GM18909 (cell line): ENCODE measurements around the gene SRPRA.

Experiments used
- ATAC-seq: cut with Tn5 transposase; IDR thresholded peaks from one replicate; pipeline ENCODE4 v1.9.1; 2021; ENCODE audit warnings: mild to moderate bottlenecking; ENCODE audit not compliant: unreplicated experiment, poor library complexity

SRPRA gene

DNA sequence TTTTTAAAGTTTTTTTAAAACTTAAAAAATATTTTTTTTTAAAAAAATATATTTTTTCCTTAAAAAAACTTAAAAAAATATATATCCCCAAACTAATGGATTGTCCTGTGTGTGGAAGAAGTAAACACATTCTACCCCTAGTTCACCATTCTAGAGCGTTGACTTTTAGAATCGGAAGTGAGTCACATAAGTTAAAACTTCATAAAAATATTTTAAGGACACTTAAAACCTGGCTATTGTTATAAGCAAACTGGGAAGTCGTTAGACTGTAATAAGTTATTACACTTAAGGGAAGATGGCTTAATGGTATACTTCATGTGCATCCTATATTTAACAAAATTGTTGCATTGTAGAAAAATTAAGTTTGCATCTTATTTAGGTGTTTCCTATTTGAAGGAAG lies 36.0 kb downstream of the SRPRA start:
- ATAC-seq: no peak

DNA sequence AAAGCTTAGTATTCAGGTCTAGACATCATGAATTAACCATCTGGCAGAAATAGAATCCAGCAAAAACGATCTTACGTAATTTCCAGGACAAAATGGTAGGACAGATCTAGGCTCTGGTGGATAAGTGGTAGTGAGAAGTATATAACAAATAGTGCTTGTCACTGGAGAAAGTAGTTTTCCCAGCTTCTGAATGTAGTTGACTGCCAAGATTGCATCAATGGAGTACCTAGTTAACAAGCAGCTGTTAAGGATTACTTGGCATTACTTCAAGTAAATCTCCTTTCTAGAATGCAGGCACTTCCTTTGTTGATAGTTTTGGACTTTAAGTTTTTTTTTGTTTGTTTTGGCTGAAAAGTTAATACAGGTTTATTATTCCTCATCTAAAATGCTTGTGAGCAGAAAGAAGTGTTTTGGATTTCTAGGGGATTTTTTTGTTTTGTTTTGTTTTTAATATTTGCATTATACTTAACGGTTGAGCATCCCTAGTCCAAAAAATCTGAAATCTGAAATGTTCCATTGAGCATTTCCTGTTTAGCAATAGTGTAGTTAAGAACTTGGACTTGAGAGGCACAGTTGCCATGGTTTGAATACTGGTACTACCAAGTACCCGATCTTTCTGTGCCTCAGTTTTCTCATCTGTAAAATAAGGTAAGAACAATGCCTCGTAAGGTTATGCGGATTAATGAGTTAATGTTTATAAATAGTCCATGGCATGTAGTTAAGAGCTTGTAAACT lies 36.8 kb downstream of the SRPRA start:
- ATAC-seq: no peak

DNA sequence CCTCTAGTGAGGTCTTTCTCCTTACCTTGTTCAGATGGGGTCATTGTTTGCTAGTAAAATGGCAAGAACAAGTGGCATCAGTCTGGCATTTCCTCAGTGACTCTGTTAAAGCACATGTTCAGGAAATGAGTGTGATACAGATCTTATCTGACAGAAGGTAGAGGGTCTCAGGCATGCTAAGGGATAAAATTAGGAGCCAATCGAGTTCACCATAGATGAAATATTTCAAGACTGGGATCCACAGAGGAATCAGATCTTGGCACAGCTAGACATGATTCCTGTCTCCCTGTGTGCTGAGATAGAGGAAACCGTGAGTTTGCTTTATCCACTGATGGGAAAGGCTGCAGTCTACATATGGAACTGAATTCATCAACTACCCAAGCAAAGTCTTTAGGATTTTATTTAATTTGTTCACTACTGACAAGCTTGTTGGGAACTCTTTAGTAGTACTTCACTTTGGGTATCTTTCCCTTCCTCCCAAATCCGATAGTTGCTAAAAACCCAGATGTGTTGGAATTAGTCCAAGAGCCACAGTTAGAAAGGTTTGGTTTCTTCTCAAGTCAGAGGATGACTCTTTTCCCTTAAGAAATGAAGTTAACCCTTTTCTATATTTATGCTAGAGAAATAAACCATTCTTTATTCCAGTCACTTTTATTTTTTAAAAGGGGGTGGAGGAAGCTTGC lies 38.7 kb downstream of the SRPRA start:
- no peak for ATAC-seq

- ATAC-seq: no peak
Measured at GRCh38 chr11:126226334-126227084, 42.2 kb downstream of the SRPRA start.

DNA sequence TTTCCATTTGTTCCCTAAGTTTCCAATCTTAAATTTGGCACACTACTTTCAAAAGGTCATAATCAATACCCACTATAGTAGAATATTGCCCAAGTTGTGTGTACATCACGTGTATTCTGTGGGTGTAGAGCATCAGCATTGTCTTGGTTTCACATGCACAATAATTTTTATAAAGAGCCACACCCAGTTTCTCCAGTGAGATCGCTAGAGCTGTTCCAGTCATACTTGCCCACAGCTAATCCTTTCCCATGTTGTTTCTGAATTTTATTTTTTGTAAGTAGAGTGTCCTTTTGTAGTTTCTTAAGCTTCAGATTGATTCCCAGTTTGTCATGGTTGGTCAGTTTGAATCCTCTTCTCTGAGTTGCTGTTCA lies 43.4 kb downstream of the SRPRA start:
- ATAC-seq: no peak

- ATAC-seq: no peak
Measured at GRCh38 chr11:126224647-126225294, 43.9 kb downstream of the SRPRA start.

DNA sequence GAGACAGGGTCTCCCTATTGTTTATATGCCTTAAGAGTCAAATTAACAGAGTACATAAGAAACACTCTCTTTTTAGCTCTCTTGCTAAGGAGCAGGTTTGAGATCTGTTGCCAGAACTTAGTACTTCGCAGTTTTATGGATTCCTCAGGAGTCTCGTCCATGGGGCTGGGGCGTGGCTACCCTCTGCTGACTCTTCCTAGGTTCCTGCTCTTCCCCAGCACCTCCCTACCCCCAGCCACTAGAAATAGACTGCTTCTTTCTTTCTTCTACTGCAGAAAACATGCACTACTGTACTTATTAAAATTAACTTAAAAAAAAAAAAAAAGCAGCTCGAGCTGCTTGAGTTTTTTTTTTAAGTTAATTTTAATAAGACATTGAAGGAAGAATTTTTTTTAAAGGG lies 49.1 kb downstream of the SRPRA start:
- ATAC-seq: no peak

DNA sequence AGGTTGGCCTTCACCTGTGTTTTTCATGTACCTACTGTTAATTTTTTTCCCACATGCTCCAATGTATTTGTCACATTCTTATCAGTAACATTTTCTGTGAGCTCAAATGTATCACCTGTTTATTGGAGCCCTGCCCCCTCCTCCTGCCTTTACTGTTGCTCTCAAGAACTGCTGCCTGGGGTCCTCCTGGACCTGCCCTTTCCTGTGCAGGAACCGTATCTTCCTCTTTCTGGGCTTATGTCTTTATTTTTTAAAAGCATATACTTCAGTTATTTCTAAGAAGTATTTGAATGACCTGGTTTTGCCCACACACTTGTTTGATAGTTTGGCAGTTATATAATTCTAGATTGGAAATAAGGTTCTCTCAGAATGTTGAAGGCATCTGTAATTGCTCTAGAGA lies 51.2 kb downstream of the SRPRA start:
- ATAC-seq: no peak

GRCh38 chr11:126216526-126217305 lies 52.0 kb downstream of the SRPRA start:
- ATAC-seq: no peak

- ATAC-seq: no peak
Measured at GRCh38 chr11:126214841-126215240, 53.9 kb downstream of the SRPRA start.

GRCh38 chr11:126214441-126214840 lies 54.3 kb downstream of the SRPRA start:
- ATAC-seq: no peak
